Astrocyte (in vitro differentiated cells and primary cell): ENCODE data around the gene COL19A1.

Source experiments
- CTCF ChIP-seq: IDR thresholded peaks from 2 replicates; pipeline ENCODE4 v1.5.1; 2011; ENCODE audit warnings: low read depth, mild to moderate bottlenecking, inconsistent platforms, low read length, moderate library complexity; ENCODE audit not compliant: insufficient read depth
- EZH2 ChIP-seq: IDR thresholded peaks from 2 replicates; pipeline ENCODE4 v1.6.1; 2012; ENCODE audit warnings: mild to moderate bottlenecking, low read length, inconsistent platforms; ENCODE audit not compliant: insufficient read depth

GRCh38 chr6:70051197-70052124, 185.1 kb downstream of the COL19A1 start:
- TF ChIP-seq CTCF, result no peak
- no peak for TF ChIP-seq EZH2
